Caco-2 (cell line): ENCODE results near the gene F5. TPM values are rescaled to one million over a fixed set of nuclear protein-coding genes. Genes with fewer than 3 reads are reported as not detected.

ENCODE experiments used
- BruUV-seq: library from RNA; stranded (reverse); fragments of 400-500 nt; replicated peaks from 2 replicates; lab custom pipeline; 2021; lab: Mats Ljungman, UMichigan
- CTCF ChIA-PET: fragments of 300-600 bp; sonication (Branson Sonifier 250); formaldehyde crosslinking; loops from one replicate; lab custom pipeline; 2022; ENCODE audit warnings: antibody characterized with exemption; lab: Charles Lee
- POLR2A ChIA-PET: fragments of 300-600 bp; sonication (Branson Sonifier 250); formaldehyde crosslinking; loops from one replicate; lab custom pipeline; 2022; ENCODE audit warnings: antibody characterized with exemption; lab: Charles Lee
- DNase-seq, 2 experiments: peaks; one replicate each; pipeline versions ENCODE4 v3.0.0 to v3.0.0-alpha.2; 2020 to 2022
- H3K27me3 ChIP-seq: replicated peaks from 2 replicates; pipeline ENCODE4 v1.6.0; 2011; ENCODE audit warnings: low read length; ENCODE audit not compliant: control insufficient read depth, insufficient read depth
- H3K36me3 ChIP-seq: 2 replicates; pipeline ENCODE4 v1.5.1; 2011; ENCODE audit warnings: low read length; ENCODE audit not compliant: control insufficient read depth, insufficient read depth
- H3K4me1 ChIP-seq: fragments of 250-450 bp; sonication (Bioruptor Pico); 2 replicates; pipeline ENCODE4 v1.5.1; 2020; ENCODE audit warnings: mild to moderate bottlenecking
- H3K4me3 ChIP-seq: 2 replicates; pipeline ENCODE4 v1.5.1; 2011; ENCODE audit warnings: low read depth, mild to moderate bottlenecking, control low read depth, low read length
- H3K9me3 ChIP-seq: fragments of 250-450 bp; sonication (Bioruptor Pico); 2 replicates; pipeline ENCODE4 v1.5.1; 2020; ENCODE audit warnings: mild to moderate bottlenecking, moderate library complexity
- H3K27ac Mint-ChIP-seq: one replicate; pipeline ENCODE4 v1.8.0; 2022; ENCODE audit warnings: mixed read lengths; ENCODE audit not compliant: unreplicated experiment
- H3K27me3 Mint-ChIP-seq: one replicate; pipeline ENCODE4 v1.8.0; 2022; ENCODE audit warnings: mixed read lengths; ENCODE audit not compliant: insufficient read depth, unreplicated experiment
- H3K36me3 Mint-ChIP-seq: one replicate; pipeline ENCODE4 v1.8.0; 2022; ENCODE audit warnings: mild to moderate bottlenecking, mixed read lengths; ENCODE audit not compliant: insufficient read depth, unreplicated experiment
- H3K4me1 Mint-ChIP-seq: one replicate; pipeline ENCODE4 v1.8.0; 2022; ENCODE audit warnings: low read depth, mixed read lengths; ENCODE audit not compliant: unreplicated experiment
- H3K4me3 Mint-ChIP-seq: one replicate; pipeline ENCODE4 v1.8.0; 2022; ENCODE audit warnings: mild to moderate bottlenecking, moderate library complexity, mixed read lengths; ENCODE audit not compliant: unreplicated experiment
- H3K9me3 Mint-ChIP-seq: one replicate; pipeline ENCODE4 v1.8.0; 2022; ENCODE audit warnings: mixed read lengths; ENCODE audit not compliant: unreplicated experiment
- intact Hi-C: fragments of 100-400 bp; cut with micrococcal nuclease; formaldehyde crosslinking; loops from one replicate; pipeline ENCODE4 v1.10.0; 2022; ENCODE audit not compliant: unreplicated experiment
- total RNA-seq: library from RNA; stranded (reverse); gene quantifications from 2 replicates; pipeline ENCODE4 v1.2.3, GENCODE V29; 2022
- TF ChIP-seq, protein P1 (sequence below), 2 experiments: fragments of 200-600 bp in 1 of 2; IDR thresholded peaks; 1 replicate in 1 of 2; 2 replicates in 1 of 2; pipeline versions ENCODE4 v1.5.1 to v1.8.0; 2011 to 2022; ENCODE audit warnings: antibody characterized with exemption in 1 of 2, control low read depth in 1 of 2, inconsistent platforms in 1 of 2, low read depth in 1 of 2, low read length in 1 of 2, mild to moderate bottlenecking in 1 of 2, moderate library complexity in 1 of 2; ENCODE audit not compliant: insufficient read depth in 1 of 2, severe bottlenecking in 1 of 2, unreplicated experiment in 1 of 2

Gene F5
- total RNA-seq, 1 experiment from 2014 or later = 0.50 TPM

DNA sequence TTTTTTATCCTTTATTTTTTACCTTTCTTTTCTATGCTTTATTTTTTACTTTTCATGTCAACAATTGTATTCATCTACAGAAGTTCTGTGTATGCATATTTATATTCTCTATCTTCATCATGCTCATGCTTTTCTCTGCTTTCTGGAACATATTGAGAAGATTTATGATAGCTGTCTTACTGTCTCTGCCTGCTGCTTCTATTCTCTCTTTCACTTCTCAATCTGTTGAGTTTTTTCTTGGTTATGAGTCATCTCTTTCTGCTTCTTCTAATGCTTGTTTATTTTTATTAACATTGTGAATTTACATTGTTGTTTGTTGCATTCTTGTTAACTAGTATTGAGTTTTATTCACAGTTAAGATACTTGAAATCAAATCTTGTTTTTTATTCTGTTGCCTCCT, 22.6 kb downstream of the F5 start:
- H3K27me3 ChIP-seq = no peaks in the 10 kb centered on the region
- ChIA-PET CTCF (no interaction called here), POLR2A (no interaction called here)
- H3K36me3 ChIP-seq = no peaks in the 10 kb centered on the region
- no peak for DNase-seq
- Mint-ChIP-seq H3K27ac (no peak overlapping the region), H3K36me3 (peaks cover 5% of the 10 kb centered on the region), H3K4me1 (peaks cover 7% of the 10 kb centered on the region), H3K4me3 (no peak overlapping the region), H3K27me3 (no peaks in the 10 kb centered on the region), H3K9me3 (peaks cover 37% of the 10 kb centered on the region)
- intact Hi-C loops = no loop called here
- peaks cover 8% of the 10 kb centered on the region for H3K9me3 ChIP-seq
- TF ChIP-seq, protein P1, sequence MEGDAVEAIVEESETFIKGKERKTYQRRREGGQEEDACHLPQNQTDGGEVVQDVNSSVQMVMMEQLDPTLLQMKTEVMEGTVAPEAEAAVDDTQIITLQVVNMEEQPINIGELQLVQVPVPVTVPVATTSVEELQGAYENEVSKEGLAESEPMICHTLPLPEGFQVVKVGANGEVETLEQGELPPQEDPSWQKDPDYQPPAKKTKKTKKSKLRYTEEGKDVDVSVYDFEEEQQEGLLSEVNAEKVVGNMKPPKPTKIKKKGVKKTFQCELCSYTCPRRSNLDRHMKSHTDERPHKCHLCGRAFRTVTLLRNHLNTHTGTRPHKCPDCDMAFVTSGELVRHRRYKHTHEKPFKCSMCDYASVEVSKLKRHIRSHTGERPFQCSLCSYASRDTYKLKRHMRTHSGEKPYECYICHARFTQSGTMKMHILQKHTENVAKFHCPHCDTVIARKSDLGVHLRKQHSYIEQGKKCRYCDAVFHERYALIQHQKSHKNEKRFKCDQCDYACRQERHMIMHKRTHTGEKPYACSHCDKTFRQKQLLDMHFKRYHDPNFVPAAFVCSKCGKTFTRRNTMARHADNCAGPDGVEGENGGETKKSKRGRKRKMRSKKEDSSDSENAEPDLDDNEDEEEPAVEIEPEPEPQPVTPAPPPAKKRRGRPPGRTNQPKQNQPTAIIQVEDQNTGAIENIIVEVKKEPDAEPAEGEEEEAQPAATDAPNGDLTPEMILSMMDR (IDR thresholded peaks at IDR 0.05; ENCODE audit: insufficient read depth in 1 of 2, low read depth in 1 of 2, low read length in 1 of 2, severe bottlenecking in 1 of 2, unreplicated experiment in 1 of 2) = no peak
- BruUV-seq = no TSS peak
- peaks cover 32% of the 10 kb centered on the region for H3K4me1 ChIP-seq
- H3K4me3 ChIP-seq = no peak overlapping the region

DNA sequence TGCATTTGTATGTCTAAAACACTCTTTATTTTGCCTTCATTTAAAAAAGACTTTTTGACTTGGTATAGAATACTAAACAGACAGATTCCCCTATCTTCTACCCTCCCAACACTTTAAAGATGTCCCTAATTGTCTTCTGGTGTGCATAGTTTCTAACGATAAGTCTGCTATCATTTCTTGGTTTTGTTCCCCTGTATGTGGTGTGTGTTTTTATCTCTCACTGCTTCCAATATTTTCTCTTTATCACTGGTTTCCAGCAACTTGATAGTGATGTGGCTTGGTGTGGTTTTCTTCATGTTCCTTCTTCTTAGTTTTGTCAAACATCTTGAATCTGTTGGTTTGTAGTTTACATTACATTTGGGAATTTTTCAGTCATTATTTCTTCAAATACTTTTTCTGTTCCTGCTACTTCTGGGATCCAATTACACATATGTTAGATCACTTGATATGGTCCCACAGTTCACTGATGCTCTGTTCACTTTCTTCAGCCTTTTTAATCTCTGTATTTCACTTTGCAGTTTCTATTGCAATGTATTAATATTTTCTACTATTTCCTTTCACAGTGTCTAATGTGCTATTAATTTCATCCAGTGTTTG, 23.2 kb downstream of the F5 start:
- no peak for DNase-seq
- intact Hi-C loops = no loop called here
- Mint-ChIP-seq H3K4me3 (no peak overlapping the region), H3K9me3 (peaks cover 37% of the 10 kb centered on the region), H3K27ac (no peak overlapping the region), H3K36me3 (peaks cover 5% of the 10 kb centered on the region), H3K27me3 (no peaks in the 10 kb centered on the region), H3K4me1 (peaks cover 7% of the 10 kb centered on the region)
- H3K4me3 ChIP-seq = no peak overlapping the region
- H3K36me3 ChIP-seq = no peaks in the 10 kb centered on the region
- TF ChIP-seq, protein P1 (IDR thresholded peaks at IDR 0.05; ENCODE audit: insufficient read depth in 1 of 2, low read depth in 1 of 2, low read length in 1 of 2, severe bottlenecking in 1 of 2, unreplicated experiment in 1 of 2) = no peak
- ChIA-PET CTCF (no interaction called here), POLR2A (no interaction called here)
- no TSS peak for BruUV-seq
- no peaks in the 10 kb centered on the region for H3K27me3 ChIP-seq
- H3K9me3 ChIP-seq = peaks cover 8% of the 10 kb centered on the region
- H3K4me1 ChIP-seq = peaks cover 27% of the 10 kb centered on the region

DNA sequence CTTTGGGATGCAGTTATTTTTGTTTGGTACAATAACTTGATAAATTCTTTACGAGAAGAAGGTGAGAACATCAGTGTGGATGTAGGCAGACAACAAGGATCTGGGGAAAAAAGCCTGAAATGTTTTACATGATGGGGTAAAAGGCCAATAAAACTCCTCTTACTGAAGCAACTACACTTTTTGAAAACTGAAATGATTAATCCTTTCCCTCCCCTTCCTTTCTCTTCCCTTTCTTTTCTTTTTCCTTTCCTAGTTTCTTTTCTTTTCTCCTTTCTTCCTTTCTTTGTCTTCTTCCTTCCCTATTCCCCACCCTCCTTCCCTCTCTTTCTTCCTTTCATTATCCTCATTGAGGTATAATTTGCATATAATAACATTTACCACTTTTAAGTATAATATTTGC, 24.6 kb downstream of the F5 start:
- H3K36me3 Mint-ChIP-seq = peaks cover 5% of the 10 kb centered on the region
- POLR2A ChIA-PET = no interaction called here
- DNase-seq = no peak
- Histone ChIP-seq H3K27me3 (no peaks in the 10 kb centered on the region), H3K4me1 (peaks cover 23% of the 10 kb centered on the region), H3K4me3 (no peak overlapping the region), H3K9me3 (peaks cover 8% of the 10 kb centered on the region), H3K36me3 (no peaks in the 10 kb centered on the region)
- H3K4me3 Mint-ChIP-seq = no peak overlapping the region
- CTCF ChIA-PET = no interaction called here
- peaks cover 7% of the 10 kb centered on the region for H3K4me1 Mint-ChIP-seq
- H3K9me3 Mint-ChIP-seq = peaks cover 37% of the 10 kb centered on the region
- no TSS peak for BruUV-seq
- intact Hi-C loops = no loop called here
- no peaks in the 10 kb centered on the region for H3K27me3 Mint-ChIP-seq
- no peak overlapping the region for H3K27ac Mint-ChIP-seq
- TF ChIP-seq, protein P1 (IDR thresholded peaks at IDR 0.05; ENCODE audit: insufficient read depth in 1 of 2, low read depth in 1 of 2, low read length in 1 of 2, severe bottlenecking in 1 of 2, unreplicated experiment in 1 of 2) = no peak
